ENCODE results near the gene VAV3.

VAV3 gene

GRCh38 chr1:107547363-107548155, 417.4 kb downstream of the VAV3 start:
- FAIRE-seq, result no peak
- DNase-seq (ENCODE audit: low spot score), result no peak

- DNase-seq (ENCODE audit: low spot score) (no peak), FAIRE-seq (no peak)
Observed at GRCh38 chr1:107546576-107546975, 418.4 kb downstream of the VAV3 start.

- FAIRE-seq (no peak), DNase-seq (ENCODE audit: low spot score) (no peak)
Observed at GRCh38 chr1:107545879-107546278, 419.1 kb downstream of the VAV3 start.

- FAIRE-seq, result no peak
- no peak for DNase-seq (ENCODE audit: low spot score)
Observed at GRCh38 chr1:107545056-107545577, 419.9 kb downstream of the VAV3 start.

GRCh38 chr1:107544285-107544684, 420.7 kb downstream of the VAV3 start:
- DNase-seq (ENCODE audit: low spot score) (no peak), FAIRE-seq (no peak)

- no peak for DNase-seq (ENCODE audit: low spot score)
- FAIRE-seq, result no peak
Observed at GRCh38 chr1:107541412-107541811, 423.6 kb downstream of the VAV3 start.

GRCh38 chr1:107538502-107538901, 426.5 kb downstream of the VAV3 start:
- no peak for DNase-seq (ENCODE audit: low spot score)
- FAIRE-seq, result no peak

GRCh38 chr1:107536266-107536665, 428.7 kb downstream of the VAV3 start:
- DNase-seq (ENCODE audit: low spot score) (no peak), FAIRE-seq (no peak)

GRCh38 chr1:107535091-107535490, 429.9 kb downstream of the VAV3 start:
- FAIRE-seq (no peak), DNase-seq (ENCODE audit: low spot score) (no peak)

- FAIRE-seq, result no peak
- no peak for DNase-seq (ENCODE audit: low spot score)
Observed at GRCh38 chr1:107534632-107535031, 430.3 kb downstream of the VAV3 start.

GRCh38 chr1:107533436-107533835, 431.5 kb downstream of the VAV3 start:
- FAIRE-seq (no peak), DNase-seq (ENCODE audit: low spot score) (no peak)

GRCh38 chr1:107532318-107532717, 432.7 kb downstream of the VAV3 start:
- FAIRE-seq, result no peak
- DNase-seq (ENCODE audit: low spot score), result no peak

- FAIRE-seq, result no peak
Observed at GRCh38 chr1:107531065-107531908, 433.7 kb downstream of the VAV3 start.

GRCh38 chr1:107530543-107530942, 434.4 kb downstream of the VAV3 start:
- no peak for DNase-seq (ENCODE audit: low spot score)

More at GRCh38 chr1:107531065-107531908, 433.7 kb downstream of the VAV3 start:
- DNase-seq (ENCODE audit: low spot score), result no peak

GRCh38 chr1:107529511-107530149, 435.4 kb downstream of the VAV3 start:
- FAIRE-seq, result peak; percentile 48

More at GRCh38 chr1:107530543-107530942, 434.4 kb downstream of the VAV3 start:
- no peak for FAIRE-seq

GRCh38 chr1:107526524-107527198, 438.3 kb downstream of the VAV3 start:
- FAIRE-seq, result no peak

More at GRCh38 chr1:107529511-107530149, 435.4 kb downstream of the VAV3 start:
- DNase-seq (ENCODE audit: low spot score), result peak; percentile 61

GRCh38 chr1:107525961-107526360, 439.0 kb downstream of the VAV3 start:
- DNase-seq (ENCODE audit: low spot score) (no peak), FAIRE-seq (no peak)

More at GRCh38 chr1:107526524-107527198, 438.3 kb downstream of the VAV3 start:
- no peak for DNase-seq (ENCODE audit: low spot score)

GRCh38 chr1:107525145-107525544, 439.8 kb downstream of the VAV3 start:
- DNase-seq (ENCODE audit: low spot score), result no peak
- no peak for FAIRE-seq

GRCh38 chr1:107524301-107524700, 440.7 kb downstream of the VAV3 start:
- FAIRE-seq (no peak), DNase-seq (ENCODE audit: low spot score) (no peak)

- DNase-seq (ENCODE audit: low spot score) (no peak), FAIRE-seq (no peak)
Observed at GRCh38 chr1:107523736-107524135, 441.2 kb downstream of the VAV3 start.

GRCh38 chr1:107523061-107523460, 441.9 kb downstream of the VAV3 start:
- FAIRE-seq (no peak), DNase-seq (ENCODE audit: low spot score) (no peak)
